HG03439 (cell line): Measurements from ENCODE around the gene PROSER2.

ENCODE experiments used
- ATAC-seq: cut with Tn5 transposase; IDR thresholded peaks from one replicate; pipeline ENCODE4 v1.9.1; 2021; ENCODE audit warnings: mild to moderate bottlenecking, moderate library complexity; ENCODE audit not compliant: unreplicated experiment

The PROSER2 gene

GRCh38 chr10:11901036-11901301 lies 77.8 kb downstream of the PROSER2 start:
- ATAC-seq, result no peak

- ATAC-seq, result no peak
Observed at GRCh38 chr10:11901454-11901832, 78.3 kb downstream of the PROSER2 start.

- no peak for ATAC-seq
Observed at GRCh38 chr10:11901833-11902475, 78.8 kb downstream of the PROSER2 start.

GRCh38 chr10:11902646-11903045 lies 79.5 kb downstream of the PROSER2 start:
- no peak for ATAC-seq

- ATAC-seq, result no peak
Observed at GRCh38 chr10:11906714-11907113, 83.6 kb downstream of the PROSER2 start.

- no peak for ATAC-seq
Observed at GRCh38 chr10:11907914-11908313, 84.8 kb downstream of the PROSER2 start.

GRCh38 chr10:11908536-11908935 lies 85.4 kb downstream of the PROSER2 start:
- ATAC-seq, result no peak

- ATAC-seq, result no peak
Observed at GRCh38 chr10:11908991-11909390, 85.8 kb downstream of the PROSER2 start.

GRCh38 chr10:11909618-11910017 lies 86.5 kb downstream of the PROSER2 start:
- no peak for ATAC-seq

GRCh38 chr10:11910102-11910501 lies 86.9 kb downstream of the PROSER2 start:
- no peak for ATAC-seq

GRCh38 chr10:11913079-11913641 lies 90.0 kb downstream of the PROSER2 start:
- no peak for ATAC-seq

- ATAC-seq, result no peak
Observed at GRCh38 chr10:11918384-11918783, 95.2 kb downstream of the PROSER2 start.

GRCh38 chr10:11919271-11919670 lies 96.1 kb downstream of the PROSER2 start:
- no peak for ATAC-seq
